ENCODE results near the gene DNAH17. TPM values are rescaled to one million over a fixed set of nuclear protein-coding genes. Genes with fewer than 3 reads are reported as not detected.
A peak's percentile ranks its signal among the peaks of the same experiment; 100 is the strongest.

Gene DNAH17
- total RNA-seq, 4 donors from 2014 or later = 0.19 to 0.31 TPM; not detected in 2

DNA sequence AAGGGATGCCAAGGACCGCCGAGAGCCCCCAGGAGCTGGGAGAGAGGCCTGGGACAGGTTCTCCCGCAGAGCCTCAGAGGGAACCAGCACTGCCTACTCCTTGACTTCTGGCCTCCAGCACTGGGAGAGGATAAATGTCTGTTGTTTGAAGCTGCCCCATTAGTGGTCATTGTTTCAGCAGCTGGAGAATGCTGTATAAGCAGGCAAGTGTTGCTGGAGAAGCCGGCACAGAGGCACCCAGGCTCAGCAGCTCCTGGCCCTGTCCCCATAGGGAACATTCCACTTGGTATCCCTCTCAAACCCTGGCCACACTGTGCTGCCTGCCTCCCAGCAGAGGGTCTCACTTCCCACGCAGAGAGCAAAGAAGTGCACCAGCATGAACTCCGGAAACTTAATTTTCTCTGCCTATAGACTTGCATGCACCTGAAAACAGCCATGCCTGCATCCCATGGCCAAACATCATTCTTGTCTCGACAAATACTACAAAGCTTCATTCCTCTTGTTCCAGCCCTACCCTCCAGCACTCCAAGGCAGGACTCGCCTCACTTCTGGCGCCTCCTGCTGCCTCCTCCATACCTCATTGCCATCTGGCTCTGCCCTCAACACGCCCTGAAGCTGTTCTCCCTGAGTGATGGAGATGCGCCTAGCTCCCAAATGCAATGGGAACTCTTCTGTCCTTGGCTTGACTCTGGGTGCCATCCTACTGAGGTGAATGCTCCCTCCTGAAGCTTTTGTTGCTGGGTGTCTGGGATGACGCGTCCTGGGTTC lies 88.1 kb downstream of the DNAH17 start:
- DNase-seq = no peak
- intact Hi-C loops (cut with DNase I) = no loop called here
- no peaks in the 10 kb centered on the region for H3K9me3 ChIP-seq
- no peak overlapping the region for H3K4me3 ChIP-seq
- H3K27me3 ChIP-seq = peaks cover 0 to 10% (median 0%) of the 10 kb centered on the region in 4 donors
- 51 to 64% methylated on average over 12 of the region's 13 CpGs for WGBS, 2 donors
- no peak overlapping the region for H3K27ac ChIP-seq
- TF ChIP-seq, protein P1, sequence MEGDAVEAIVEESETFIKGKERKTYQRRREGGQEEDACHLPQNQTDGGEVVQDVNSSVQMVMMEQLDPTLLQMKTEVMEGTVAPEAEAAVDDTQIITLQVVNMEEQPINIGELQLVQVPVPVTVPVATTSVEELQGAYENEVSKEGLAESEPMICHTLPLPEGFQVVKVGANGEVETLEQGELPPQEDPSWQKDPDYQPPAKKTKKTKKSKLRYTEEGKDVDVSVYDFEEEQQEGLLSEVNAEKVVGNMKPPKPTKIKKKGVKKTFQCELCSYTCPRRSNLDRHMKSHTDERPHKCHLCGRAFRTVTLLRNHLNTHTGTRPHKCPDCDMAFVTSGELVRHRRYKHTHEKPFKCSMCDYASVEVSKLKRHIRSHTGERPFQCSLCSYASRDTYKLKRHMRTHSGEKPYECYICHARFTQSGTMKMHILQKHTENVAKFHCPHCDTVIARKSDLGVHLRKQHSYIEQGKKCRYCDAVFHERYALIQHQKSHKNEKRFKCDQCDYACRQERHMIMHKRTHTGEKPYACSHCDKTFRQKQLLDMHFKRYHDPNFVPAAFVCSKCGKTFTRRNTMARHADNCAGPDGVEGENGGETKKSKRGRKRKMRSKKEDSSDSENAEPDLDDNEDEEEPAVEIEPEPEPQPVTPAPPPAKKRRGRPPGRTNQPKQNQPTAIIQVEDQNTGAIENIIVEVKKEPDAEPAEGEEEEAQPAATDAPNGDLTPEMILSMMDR (IDR thresholded peaks at IDR 0.05) = peak in 1 of 6 experiments; percentile 23
- TF ChIP-seq POLR2A (IDR thresholded peaks at IDR 0.05) = no peak
- H3K4me1 ChIP-seq = peaks cover 0 to 15% (median 7%) of the 10 kb centered on the region in 3 donors
- H3K36me3 ChIP-seq = no peaks in the 10 kb centered on the region

DNA sequence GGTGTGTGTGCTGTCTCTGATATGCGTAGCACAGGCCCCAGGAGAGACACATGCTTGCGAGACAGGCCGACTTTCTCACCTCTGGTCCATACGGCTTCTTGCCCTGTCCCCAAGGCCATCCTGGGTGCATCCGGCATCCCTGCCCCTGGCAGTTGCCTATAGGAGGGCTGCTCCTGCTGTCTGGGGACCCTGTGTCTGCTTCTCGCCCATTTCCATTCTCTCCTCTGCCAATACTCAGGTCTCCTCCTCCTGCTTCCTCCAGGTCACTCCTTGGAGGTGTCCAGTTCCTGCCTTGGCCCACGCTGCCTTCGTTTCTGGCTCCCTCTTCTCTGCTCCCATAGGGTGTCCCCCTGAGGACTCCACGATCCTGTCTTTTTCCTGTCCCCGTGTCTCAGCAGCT lies 89.0 kb downstream of the DNAH17 start:
- H3K9me3 ChIP-seq = no peaks in the 10 kb centered on the region
- no peak for DNase-seq
- no peak overlapping the region for H3K4me3 ChIP-seq
- TF ChIP-seq POLR2A (IDR thresholded peaks at IDR 0.05) = no peak
- TF ChIP-seq, protein P1 (IDR thresholded peaks at IDR 0.05) = no peak
- WGBS, 2 donors = 88 to 95% methylated on average over 4 to 7 of the region's 10 CpGs
- no peaks in the 10 kb centered on the region for H3K36me3 ChIP-seq
- H3K4me1 ChIP-seq = peaks cover 0 to 16% (median 7%) of the 10 kb centered on the region in 3 donors
- H3K27me3 ChIP-seq = peaks cover 0 to 17% (median 0%) of the 10 kb centered on the region in 4 donors
- intact Hi-C loops (cut with DNase I) = no loop called here
- H3K27ac ChIP-seq = no peak overlapping the region

DNA sequence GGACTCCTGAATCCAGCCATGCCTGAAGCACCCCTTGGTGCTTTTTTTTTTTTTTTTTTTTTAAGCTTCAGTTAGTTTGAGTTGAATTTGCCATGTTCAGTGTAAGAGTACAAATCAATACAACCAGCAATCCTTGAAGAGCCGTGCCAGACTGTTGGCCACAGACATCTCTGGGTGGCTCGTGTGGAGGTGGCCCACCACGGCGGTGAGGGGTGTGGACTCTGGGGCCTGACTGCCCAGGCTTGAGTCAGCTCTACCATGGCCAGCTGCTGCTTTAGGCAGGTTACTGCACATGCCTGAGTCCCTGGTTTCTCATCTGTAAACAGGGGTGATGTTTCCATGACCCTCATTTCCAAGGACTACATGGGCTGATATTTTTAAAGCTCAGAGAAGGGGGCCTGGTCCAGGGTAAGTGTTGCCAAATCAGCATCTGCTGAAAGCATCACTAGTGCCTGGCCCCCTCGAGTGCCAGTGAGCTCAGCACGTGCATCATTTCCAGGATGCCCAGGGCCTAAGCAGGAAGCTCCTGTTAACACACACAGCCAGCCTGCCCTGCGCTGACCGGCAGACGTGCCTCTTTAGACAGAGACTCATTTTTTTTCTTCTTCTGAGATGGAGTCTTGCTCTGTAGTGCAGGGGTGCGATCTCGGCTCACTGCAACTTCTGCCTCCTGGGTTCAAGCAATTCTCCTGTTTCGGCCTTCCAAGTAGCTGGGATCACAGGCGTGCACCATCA lies 90.1 kb downstream of the DNAH17 start:
- Histone ChIP-seq H3K4me3 (no peak overlapping the region), H3K36me3 (no peaks in the 10 kb centered on the region), H3K4me1 (peaks cover 0 to 16% (median 7%) of the 10 kb centered on the region in 3 donors), H3K27me3 (peaks cover 0 to 25% (median 0%) of the 10 kb centered on the region in 4 donors), H3K9me3 (no peaks in the 10 kb centered on the region), H3K27ac (no peak overlapping the region)
- WGBS, 2 donors = 73% methylated on average over 11 to 12 of the region's 13 CpGs
- no peak for TF ChIP-seq POLR2A (IDR thresholded peaks at IDR 0.05)
- TF ChIP-seq, protein P1 (IDR thresholded peaks at IDR 0.05) = no peak
- intact Hi-C loops (cut with DNase I) = no loop called here
- DNase-seq = no peak

DNA sequence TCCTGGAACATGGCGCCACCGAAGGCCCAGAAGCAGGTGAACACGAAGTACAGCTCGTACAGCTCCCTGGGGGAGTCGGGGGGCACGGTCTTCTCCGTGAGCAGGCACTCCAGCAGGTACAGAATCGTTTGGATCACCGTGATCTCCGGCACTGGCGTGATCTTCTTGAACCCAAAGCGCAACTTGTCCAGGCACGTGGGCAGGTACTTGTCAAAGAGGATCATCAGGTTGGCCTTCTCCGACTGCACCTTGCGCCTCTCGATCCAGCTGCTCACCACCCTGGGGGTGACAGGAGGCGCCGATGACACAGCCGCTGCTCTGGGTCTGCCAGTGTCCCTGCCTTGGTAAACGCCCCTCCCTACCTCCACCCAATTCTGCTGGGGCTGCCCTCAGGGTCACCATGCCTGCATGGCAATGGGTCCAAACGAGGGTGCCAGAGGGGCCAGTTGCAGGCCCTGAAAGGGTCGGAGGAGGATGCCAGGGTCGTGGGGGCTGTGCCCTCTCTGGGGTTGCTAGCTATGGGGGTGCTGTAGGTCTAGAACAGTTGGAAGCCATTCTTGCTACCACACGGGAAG lies 90.9 kb downstream of the DNAH17 start:
- DNase-seq = no peak
- intact Hi-C loops (cut with DNase I) = no loop called here
- WGBS, 2 donors = 78 to 92% methylated on average over 4 to 7 of the region's 24 CpGs
- H3K27ac ChIP-seq = no peak overlapping the region
- peaks cover 0 to 25% (median 0%) of the 10 kb centered on the region in 4 donors for H3K27me3 ChIP-seq
- H3K36me3 ChIP-seq = no peaks in the 10 kb centered on the region
- H3K4me3 ChIP-seq = no peak overlapping the region
- TF ChIP-seq POLR2A (IDR thresholded peaks at IDR 0.05) = no peak
- TF ChIP-seq, protein P1 (IDR thresholded peaks at IDR 0.05) = no peak
- no peaks in the 10 kb centered on the region for H3K9me3 ChIP-seq
- H3K4me1 ChIP-seq = peaks cover 0 to 16% (median 7%) of the 10 kb centered on the region in 3 donors

Data from esophagus squamous epithelium (tissue), 5 donors.